ENCODE results near the gene ETV1. TPM values are rescaled to one million over a fixed set of nuclear protein-coding genes. Genes with fewer than 3 reads are reported as not detected.

ETV1 gene
- total RNA-seq, result 3.8 and 15.3 TPM in 2 replicates

GRCh38 chr7:13989126-13989948 lies at the start of gene ETV1:
Gene ETV1, minus strand, starts transcription at chr7:13989666. Its CDS starts 614 bp downstream, at chr7:13989052.

